ENCODE results near the gene MAP3K7. TPM values are rescaled to one million over a fixed set of nuclear protein-coding genes. Genes with fewer than 3 reads are reported as not detected.

The MAP3K7 gene
- total RNA-seq (34.8 and 40.3 TPM in 2 replicates), polyA plus RNA-seq (21.2 and 21.5 TPM in 2 replicates)

- Histone ChIP-seq H3K27ac (peak within 1 kb of the TSS; percentile 85), H4K20me1 (ENCODE audit: insufficient read depth, poor library complexity, severe bottlenecking) (peaks cover 33% of the 10 kb centered on the region), H3K4me2 (peak within 1 kb of the TSS; percentile 84), H3K4me3 (peak within 1 kb of the TSS; percentile 67), H3K4me1 (ENCODE audit: insufficient read depth) (peaks cover 18% of the 10 kb centered on the region), H3K9me3 (ENCODE audit: low read depth) (no peaks in the 10 kb centered on the region), H3K9me2 (replicated peaks; ENCODE audit: insufficient read depth) (no peaks in the 10 kb centered on the region), H3K36me3 (replicated peaks; ENCODE audit: insufficient read depth, low read depth) (no peaks in the 10 kb centered on the region), H3K79me2 (peaks cover 43% of the 10 kb centered on the region), H3K27me3 (no peaks in the 10 kb centered on the region), H2AFZ (peak within 1 kb of the TSS; percentile 69)
- TF ChIP-seq EZH2phosphoT487 (IDR thresholded peaks at IDR 0.05; ENCODE audit: low read depth, severe bottlenecking, unreplicated experiment): no peak
- TF ChIP-seq CTCF (IDR thresholded peaks at IDR 0.05; ENCODE audit: poor library complexity): no peak
- TF ChIP-seq EZH2 (IDR thresholded peaks at IDR 0.05; ENCODE audit: borderline replicate concordance): no peak
- WGBS (ENCODE audit: low lambda C conversion rate, missing lambda C conversion rate): under 1% methylated on average over 48 of the region's 58 CpGs
- DNase-seq (ENCODE audit: low spot score): peak; percentile 95
Observed at GRCh38 chr6:90586836-90587638, at the start of gene MAP3K7. MAP3K7 (minus strand) TSS chr6:90587072; CDS start chr6:90586883, 189 bp downstream.

- Histone ChIP-seq H4K20me1 (ENCODE audit: insufficient read depth, poor library complexity, severe bottlenecking) (no peaks in the 10 kb centered on the region), H3K79me2 (no peaks in the 10 kb centered on the region), H3K4me1 (ENCODE audit: insufficient read depth) (no peaks in the 10 kb centered on the region), H2AFZ (no peak overlapping the region), H3K9me3 (ENCODE audit: low read depth) (no peaks in the 10 kb centered on the region), H3K4me2 (no peak overlapping the region), H3K36me3 (replicated peaks; ENCODE audit: insufficient read depth, low read depth) (no peaks in the 10 kb centered on the region), H3K27ac (no peak overlapping the region), H3K9me2 (replicated peaks; ENCODE audit: insufficient read depth) (no peaks in the 10 kb centered on the region), H3K4me3 (no peak overlapping the region), H3K27me3 (no peaks in the 10 kb centered on the region)
- 29% methylated on average over 1 of the region's 1 CpG for WGBS (ENCODE audit: low lambda C conversion rate, missing lambda C conversion rate)
- DNase-seq (ENCODE audit: low spot score): no peak
- TF ChIP-seq EZH2 (IDR thresholded peaks at IDR 0.05; ENCODE audit: borderline replicate concordance) (no peak), CTCF (IDR thresholded peaks at IDR 0.05; ENCODE audit: poor library complexity) (peak; percentile 7)
Observed at GRCh38 chr6:90631046-90631445, 44.2 kb upstream of the MAP3K7 start.

- Histone ChIP-seq H3K4me3 (no peak overlapping the region), H3K27ac (no peak overlapping the region), H3K27me3 (peaks cover 9% of the 10 kb centered on the region), H3K9me2 (replicated peaks; ENCODE audit: insufficient read depth) (no peaks in the 10 kb centered on the region), H3K79me2 (no peaks in the 10 kb centered on the region), H3K4me2 (no peak overlapping the region), H3K9me3 (ENCODE audit: low read depth) (no peaks in the 10 kb centered on the region), H2AFZ (no peak overlapping the region), H4K20me1 (ENCODE audit: insufficient read depth, poor library complexity, severe bottlenecking) (no peaks in the 10 kb centered on the region), H3K36me3 (replicated peaks; ENCODE audit: insufficient read depth, low read depth) (no peaks in the 10 kb centered on the region), H3K4me1 (ENCODE audit: insufficient read depth) (no peaks in the 10 kb centered on the region)
- 97% methylated on average over 2 of the region's 2 CpGs for WGBS (ENCODE audit: low lambda C conversion rate, missing lambda C conversion rate)
- DNase-seq (ENCODE audit: low spot score): no peak
- TF ChIP-seq EZH2phosphoT487 (IDR thresholded peaks at IDR 0.05; ENCODE audit: low read depth, severe bottlenecking, unreplicated experiment) (no peak), CTCF (IDR thresholded peaks at IDR 0.05; ENCODE audit: poor library complexity) (no peak), EZH2 (IDR thresholded peaks at IDR 0.05; ENCODE audit: borderline replicate concordance) (no peak)
Observed at GRCh38 chr6:90621581-90621980, 34.7 kb upstream of the MAP3K7 start.

Data from hepatocyte (in vitro differentiated cells).